ENCODE data around the gene C17orf58.
"Not testable (repeated sequence)": the region's sequence is repeated elsewhere in the genome, so short reads cannot be mapped to it uniquely, and the experiment has no call there.

C17orf58 gene

DNA sequence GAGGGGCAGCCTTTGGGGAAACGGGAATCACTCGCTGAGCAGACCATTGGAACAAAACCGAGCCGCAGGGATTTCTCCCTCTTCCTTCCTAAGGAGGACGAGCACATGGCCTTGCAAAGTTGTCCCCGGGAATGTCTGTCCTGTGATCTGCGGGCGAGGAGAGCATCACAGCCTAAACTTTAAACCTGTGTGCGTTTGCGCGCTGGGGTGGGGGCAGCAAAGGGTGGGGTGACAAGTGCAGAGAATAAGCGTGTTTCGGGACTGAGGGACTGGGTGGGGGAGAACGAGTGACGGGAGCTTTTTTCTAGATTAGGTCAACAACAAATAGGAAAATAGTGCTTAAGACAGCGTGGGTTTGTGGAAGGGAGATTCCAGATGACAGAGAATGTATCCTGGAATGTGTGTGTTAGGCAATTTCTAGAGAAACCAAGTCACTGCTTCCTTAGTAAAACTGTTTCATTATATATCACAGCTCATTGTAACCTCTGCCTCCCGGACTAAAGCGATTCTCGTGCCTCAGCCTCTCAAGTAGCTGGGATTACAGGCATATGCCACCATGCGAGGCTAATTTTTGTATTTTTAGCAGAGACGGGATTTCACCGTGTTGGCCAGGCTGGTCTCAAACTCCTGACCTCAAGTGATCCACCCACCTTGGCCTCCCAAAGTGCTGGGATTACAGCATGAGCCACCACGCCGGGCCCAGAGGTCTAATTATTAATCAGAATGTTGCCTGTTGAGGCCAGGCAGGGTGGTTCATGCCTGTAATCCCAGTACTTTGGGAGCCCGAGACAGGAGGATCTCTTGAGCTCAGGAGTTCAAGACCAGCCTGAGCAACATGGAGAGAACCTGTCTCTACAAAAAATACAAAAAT is at the start of gene C17orf58:
TSS of gene C17orf58 (minus strand) at position 169 of the 871 bp plus-strand sequence. CDS start 271 bp downstream, outside the sequence.
- Mint-ChIP-seq H3K4me3 (peak within 1 kb of the TSS; percentile 84 to 87), H3K27ac (peak within 1 kb of the TSS in 1 of 2 donors; percentile 22), H3K4me1 (peaks cover 43% of the 10 kb centered on the region), H3K27me3 (peaks cover 44% of the 10 kb centered on the region)
- not testable (repeated sequence) for H3K9me3 Mint-ChIP-seq, DNase-seq, ATAC-seq

- Mint-ChIP-seq H3K27me3 (no peaks in the 10 kb centered on the region), H3K4me3 (peak overlapping the region; percentile 87 to 93), H3K27ac (peak overlapping the region; percentile 98 to 99), H3K4me1 (peaks cover 27% of the 10 kb centered on the region), H3K9me3 (no peaks in the 10 kb centered on the region)
- DNase-seq (no peak), ATAC-seq (no peak)
Observed at GRCh38 chr17:68036304-68037147, 40.3 kb upstream of the C17orf58 start.

- DNase-seq: peak; percentile 91 to 95
Observed at GRCh38 chr17:68035523-68036303, 39.4 kb upstream of the C17orf58 start, which contains the start of gene KPNA2. TSS of gene KPNA2 (plus strand) at chr17:68035735. CDS start at chr17:68037133, 1,398 bp downstream.

DNA sequence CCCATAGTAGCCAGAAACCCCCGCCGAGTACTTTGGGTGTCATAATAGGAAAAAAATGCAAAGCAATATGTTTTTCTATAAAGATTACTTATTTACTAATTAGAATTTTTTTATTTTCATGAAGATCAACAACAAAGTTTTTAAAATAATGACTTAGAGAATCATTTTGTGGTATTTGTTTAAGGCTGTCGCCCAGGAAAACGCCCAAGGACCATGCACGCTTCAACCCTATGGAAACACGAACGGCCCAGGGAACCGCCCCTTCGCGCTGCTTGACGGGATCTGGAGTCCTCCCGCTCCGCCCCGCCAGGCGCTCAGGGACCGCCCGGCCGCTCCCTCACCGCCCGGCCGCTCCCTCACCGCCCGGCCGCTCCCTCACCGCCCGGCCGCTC is 38.9 kb upstream of the C17orf58 start:
- H3K27ac Mint-ChIP-seq: peak overlapping the region; percentile 98 to 99
- peak in 1 of 2 donors; percentile 86 for DNase-seq

More at GRCh38 chr17:68035523-68036303, 39.4 kb upstream of the C17orf58 start, which contains the start of gene KPNA2:
- no peaks in the 10 kb centered on the region for H3K27me3 Mint-ChIP-seq
- H3K27ac Mint-ChIP-seq: peak within 1 kb of the TSS; percentile 98 to 99
- H3K4me1 Mint-ChIP-seq: peaks cover 27% of the 10 kb centered on the region
- H3K9me3 Mint-ChIP-seq: no peaks in the 10 kb centered on the region
- peak within 1 kb of the TSS; percentile 87 to 93 for H3K4me3 Mint-ChIP-seq
- peak; percentile 94 for ATAC-seq

GRCh38 chr17:68034452-68034776 is 38.1 kb upstream of the C17orf58 start:
- Mint-ChIP-seq H3K27me3 (no peaks in the 10 kb centered on the region), H3K4me3 (peak overlapping the region; percentile 8 to 19)

More for the DNA sequence above, 38.9 kb upstream of the C17orf58 start:
- Mint-ChIP-seq H3K4me1 (peaks cover 27% of the 10 kb centered on the region), H3K27me3 (no peaks in the 10 kb centered on the region), H3K4me3 (peak overlapping the region; percentile 87 to 93), H3K9me3 (no peaks in the 10 kb centered on the region)
- peak; percentile 91 for ATAC-seq

DNA sequence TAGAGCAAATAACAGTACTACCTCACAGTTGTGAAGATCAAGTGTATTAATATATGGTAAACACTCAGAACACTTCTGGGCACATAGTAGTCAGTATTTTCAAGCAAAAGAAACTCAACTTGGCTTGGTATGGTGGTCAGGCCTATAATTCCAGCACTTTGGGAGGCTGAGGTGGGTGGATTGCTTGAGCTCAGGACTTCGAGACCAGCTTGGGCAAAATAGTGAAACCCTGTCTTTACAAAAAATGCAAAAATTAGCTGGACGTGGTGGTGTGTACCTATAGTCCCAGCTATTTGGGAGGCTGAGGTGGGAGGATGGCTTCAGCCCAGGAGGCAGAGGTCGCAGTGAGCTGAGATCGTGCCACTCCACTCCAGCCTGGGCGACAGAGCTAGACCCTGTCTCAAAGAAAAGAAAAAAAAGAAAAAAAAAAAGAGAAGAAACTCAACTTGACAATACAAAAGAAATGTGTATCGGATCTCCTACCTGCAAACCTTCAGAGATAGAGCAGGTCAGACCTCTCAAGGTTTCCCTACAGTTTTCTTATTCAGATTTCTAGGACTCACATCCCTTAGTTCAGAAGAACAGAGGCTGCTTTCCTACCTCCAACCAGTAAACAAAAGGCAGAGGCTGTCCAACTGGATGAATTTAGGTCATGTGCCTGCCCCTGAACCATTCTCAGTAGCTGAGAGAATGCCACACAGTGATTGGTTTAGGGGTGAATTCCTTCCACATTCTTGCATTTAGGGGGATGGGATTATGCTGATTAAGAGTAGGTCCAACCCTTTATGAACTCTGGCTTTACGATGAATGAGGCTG is 37.6 kb upstream of the C17orf58 start:
- Mint-ChIP-seq H3K4me3 (no peak overlapping the region), H3K27me3 (no peaks in the 10 kb centered on the region), H3K27ac (no peak overlapping the region), H3K4me1 (peaks cover 27% of the 10 kb centered on the region), H3K9me3 (no peaks in the 10 kb centered on the region)
- DNase-seq (no peak), ATAC-seq (no peak)

More at GRCh38 chr17:68034452-68034776, 38.1 kb upstream of the C17orf58 start:
- H3K27ac Mint-ChIP-seq: no peak overlapping the region
- H3K4me1 Mint-ChIP-seq: peaks cover 27% of the 10 kb centered on the region
- DNase-seq (no peak), ATAC-seq (no peak)
- H3K9me3 Mint-ChIP-seq: no peaks in the 10 kb centered on the region

DNA sequence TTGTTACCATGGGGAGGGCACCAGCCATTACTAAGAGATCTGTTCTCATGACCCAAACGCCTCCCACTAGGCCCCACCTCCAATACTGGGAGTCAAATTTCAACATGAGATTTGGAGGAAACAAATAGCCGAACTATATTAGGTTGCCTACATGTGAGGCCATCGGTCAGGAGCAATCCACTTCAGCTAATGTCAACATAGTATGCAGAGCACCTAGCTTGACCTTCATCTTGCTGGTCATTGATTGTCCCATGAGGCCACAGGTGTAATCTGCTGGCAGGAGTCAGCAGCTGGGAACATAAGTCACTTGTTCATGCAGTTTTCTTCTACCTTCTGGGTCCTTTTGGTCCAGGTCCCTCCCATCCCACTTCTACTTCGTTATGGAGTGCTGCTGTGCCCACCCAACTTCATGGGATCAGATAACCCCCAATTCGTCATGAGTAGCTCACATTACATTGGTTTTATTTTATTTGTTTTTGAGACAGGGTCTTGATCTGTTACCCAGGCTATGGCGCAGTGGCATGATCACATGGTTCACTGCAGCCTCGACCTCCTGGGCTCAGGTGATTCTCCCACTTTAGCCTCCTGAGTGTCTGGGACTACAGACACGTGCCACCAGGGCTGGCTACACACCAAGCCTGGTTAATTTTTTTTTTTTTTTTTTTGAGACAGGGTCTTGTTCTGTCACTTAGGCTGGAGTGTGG is 33.4 kb upstream of the C17orf58 start:
- Mint-ChIP-seq H3K27ac (no peak overlapping the region), H3K4me3 (no peak overlapping the region), H3K9me3 (no peaks in the 10 kb centered on the region), H3K4me1 (no peaks in the 10 kb centered on the region), H3K27me3 (no peaks in the 10 kb centered on the region)
- DNase-seq (no peak), ATAC-seq (no peak)

DNA sequence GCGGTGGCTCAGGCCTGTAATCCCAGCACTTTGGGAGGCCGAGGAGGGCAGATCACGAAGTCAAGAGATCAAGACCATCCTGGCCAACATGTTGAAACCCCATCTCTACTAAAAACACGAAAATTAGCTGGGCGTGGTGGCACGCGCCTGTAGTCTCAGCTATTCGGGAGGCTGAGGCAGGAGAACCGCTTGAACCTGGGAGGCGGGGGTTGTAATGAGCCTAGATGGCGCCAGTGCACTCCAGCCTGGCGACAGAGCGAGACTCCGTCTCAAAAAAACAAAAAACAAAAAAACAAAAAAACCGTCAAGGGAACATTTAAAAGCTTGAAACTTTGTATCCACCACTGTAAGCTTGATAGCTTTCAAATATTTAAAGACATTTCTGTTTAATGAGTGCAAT is 26.3 kb upstream of the C17orf58 start:
- H3K4me1 Mint-ChIP-seq: peaks cover 17% of the 10 kb centered on the region
- H3K4me3 Mint-ChIP-seq, DNase-seq, H3K27me3 Mint-ChIP-seq, H3K27ac Mint-ChIP-seq, ATAC-seq, H3K9me3 Mint-ChIP-seq: not testable (repeated sequence)

- Mint-ChIP-seq H3K27ac (no peak overlapping the region), H3K4me3 (no peak overlapping the region), H3K9me3 (no peaks in the 10 kb centered on the region), H3K27me3 (no peaks in the 10 kb centered on the region), H3K4me1 (peaks cover 17% of the 10 kb centered on the region)
- ATAC-seq (no peak), DNase-seq (no peak)
Observed at GRCh38 chr17:68021963-68022362, 25.7 kb upstream of the C17orf58 start.

- ATAC-seq, H3K9me3 Mint-ChIP-seq, DNase-seq, H3K27me3 Mint-ChIP-seq: not testable (repeated sequence)
- peak overlapping the region; percentile 79 to 95 for H3K4me3 Mint-ChIP-seq
- H3K4me1 Mint-ChIP-seq: peaks cover 17% of the 10 kb centered on the region
- H3K27ac Mint-ChIP-seq: peak overlapping the region; percentile 93 to 100
Observed at GRCh38 chr17:68020791-68021190, 24.5 kb upstream of the C17orf58 start.

DNA sequence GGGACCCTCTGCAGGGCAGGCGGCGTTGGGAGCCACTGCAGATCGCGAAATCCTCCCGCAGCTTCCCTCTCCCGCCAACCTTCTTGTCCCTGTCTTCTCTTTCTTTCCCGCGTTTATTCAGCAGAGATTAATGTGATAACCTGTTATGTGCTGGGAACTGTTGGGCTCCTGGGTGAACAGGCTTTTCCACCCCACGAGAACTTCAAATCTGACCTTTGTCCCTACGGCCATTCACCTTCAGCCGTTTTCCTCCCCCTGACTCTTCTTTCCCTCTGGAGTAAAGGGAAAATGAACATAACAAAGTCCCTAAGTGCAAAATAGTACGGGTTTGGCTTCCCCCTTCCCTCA is 24.1 kb upstream of the C17orf58 start:
- no peaks in the 10 kb centered on the region for H3K27me3 Mint-ChIP-seq
- peak overlapping the region; percentile 93 to 100 for H3K27ac Mint-ChIP-seq
- peaks cover 17% of the 10 kb centered on the region for H3K4me1 Mint-ChIP-seq
- peak overlapping the region; percentile 79 to 95 for H3K4me3 Mint-ChIP-seq
- ATAC-seq (peak; percentile 21), DNase-seq (no peak)
- no peaks in the 10 kb centered on the region for H3K9me3 Mint-ChIP-seq

DNA sequence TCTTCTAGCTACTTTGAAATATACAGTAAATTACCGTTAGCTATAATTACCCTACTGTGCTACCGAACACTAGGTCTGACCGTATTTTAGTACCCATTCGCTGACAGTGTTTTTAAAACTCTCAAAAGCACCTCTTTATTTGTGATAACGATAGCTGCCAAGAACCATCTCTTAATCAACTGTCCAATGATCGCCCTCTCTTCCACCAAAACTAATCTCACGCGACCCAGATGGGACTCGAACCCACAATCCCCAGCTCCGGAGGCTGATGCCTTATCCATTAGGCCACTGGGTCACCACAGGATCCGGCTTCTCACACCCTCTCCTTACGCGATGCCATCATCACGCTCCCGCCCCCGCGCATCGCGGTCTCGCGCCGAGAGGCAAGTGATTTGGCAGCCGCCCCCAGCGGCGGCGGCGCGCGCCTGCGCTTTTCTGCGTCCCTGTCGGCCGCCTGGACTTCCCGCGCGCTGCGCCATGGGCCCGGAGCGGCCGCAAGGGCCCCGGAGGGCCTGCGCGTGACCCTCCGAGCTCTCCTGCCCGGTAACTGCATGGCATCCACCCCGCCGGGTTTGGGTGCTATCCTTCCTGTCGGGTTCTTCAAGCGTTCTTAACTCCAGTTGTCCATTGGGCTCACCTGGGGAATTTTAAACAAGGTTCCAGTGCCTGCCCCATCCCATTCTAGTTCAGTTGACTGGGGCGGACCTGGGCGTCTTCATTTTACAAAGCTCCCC is 23.6 kb upstream of the C17orf58 start:
- peaks cover 17% of the 10 kb centered on the region for H3K4me1 Mint-ChIP-seq
- H3K4me3 Mint-ChIP-seq: peak overlapping the region; percentile 79 to 95
- H3K27me3 Mint-ChIP-seq: no peaks in the 10 kb centered on the region
- ATAC-seq: peak; percentile 95
- H3K27ac Mint-ChIP-seq: peak overlapping the region; percentile 93 to 100
- no peaks in the 10 kb centered on the region for H3K9me3 Mint-ChIP-seq
- DNase-seq: peak; percentile 99 to 100

- no peak for ATAC-seq
- no peaks in the 10 kb centered on the region for H3K9me3 Mint-ChIP-seq
- no peaks in the 10 kb centered on the region for H3K27me3 Mint-ChIP-seq
- peak overlapping the region in 1 of 2 donors; percentile 95 for H3K4me3 Mint-ChIP-seq
- H3K27ac Mint-ChIP-seq: no peak overlapping the region
- H3K4me1 Mint-ChIP-seq: peaks cover 17% of the 10 kb centered on the region
- no peak for DNase-seq
Observed at GRCh38 chr17:68019336-68019674, 23.0 kb upstream of the C17orf58 start.
